Measurements from ENCODE around the gene SLC25A46. TPM values are rescaled to one million over a fixed set of nuclear protein-coding genes. Genes with fewer than 3 reads are reported as not detected.
A peak's percentile ranks its signal among the peaks of the same experiment; 100 is the strongest.

The SLC25A46 gene
- polyA plus RNA-seq, 1 donor from 2014 or later, result 21.9 TPM

DNA sequence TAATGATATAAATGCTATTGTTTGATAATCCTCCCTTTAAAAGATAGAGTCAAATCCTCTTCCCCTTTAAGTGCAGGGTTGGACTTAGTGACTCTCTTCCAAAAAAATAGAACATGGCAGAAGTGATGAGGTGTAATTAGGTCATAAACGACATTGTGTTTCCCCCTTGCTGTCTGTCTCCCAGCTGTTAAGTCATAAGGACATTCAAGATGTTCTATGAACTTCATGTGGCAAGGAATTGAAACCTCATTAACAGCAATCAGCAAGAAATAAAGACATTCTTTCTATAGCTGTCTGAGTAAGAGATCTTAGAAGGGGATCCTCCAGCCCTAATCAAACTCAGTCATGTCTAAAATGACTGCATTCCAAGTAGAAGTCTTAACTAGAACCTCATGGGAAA is 3.3 kb upstream of the SLC25A46 start:
- no peaks in the 10 kb centered on the region for H3K27me3 Mint-ChIP-seq
- H3K36me3 Mint-ChIP-seq, result no peaks in the 10 kb centered on the region
- peaks cover 13 to 14% (median 13%) of the 10 kb centered on the region in 3 donors for H3K4me1 Mint-ChIP-seq
- peak overlapping the region in 1 of 3 donors; percentile 4 for H3K27ac Mint-ChIP-seq
- H3K9me3 Mint-ChIP-seq, result no peaks in the 10 kb centered on the region
- H3K4me3 Mint-ChIP-seq, result peak overlapping the region in 1 of 4 donors; percentile 52

DNA sequence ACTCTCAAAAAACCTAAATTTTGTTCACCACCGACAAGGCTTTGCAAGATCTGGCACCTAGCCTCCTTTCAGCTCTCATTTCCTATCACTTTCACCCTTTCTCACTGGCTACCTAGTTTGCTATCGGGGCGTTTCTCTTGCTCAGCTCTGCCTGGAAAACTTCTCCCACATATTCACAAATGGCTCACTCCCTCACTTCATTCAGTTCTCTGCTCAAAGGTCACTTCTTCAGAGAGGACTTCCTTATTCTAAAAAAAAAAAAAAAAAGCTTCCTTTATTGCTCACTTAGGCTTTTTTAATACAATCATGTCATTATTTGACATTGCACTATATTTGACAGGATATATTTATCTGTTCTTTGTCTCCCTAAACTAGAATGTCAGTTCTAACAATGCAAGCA is 2.1 kb upstream of the SLC25A46 start:
- Mint-ChIP-seq H3K27ac (no peak overlapping the region), H3K4me3 (peak overlapping the region in 3 of 4 donors; percentile 38 to 50 (median 41)), H3K27me3 (no peaks in the 10 kb centered on the region), H3K9me3 (no peaks in the 10 kb centered on the region), H3K36me3 (no peaks in the 10 kb centered on the region), H3K4me1 (peaks cover 13 to 19% (median 14%) of the 10 kb centered on the region in 3 donors)

DNA sequence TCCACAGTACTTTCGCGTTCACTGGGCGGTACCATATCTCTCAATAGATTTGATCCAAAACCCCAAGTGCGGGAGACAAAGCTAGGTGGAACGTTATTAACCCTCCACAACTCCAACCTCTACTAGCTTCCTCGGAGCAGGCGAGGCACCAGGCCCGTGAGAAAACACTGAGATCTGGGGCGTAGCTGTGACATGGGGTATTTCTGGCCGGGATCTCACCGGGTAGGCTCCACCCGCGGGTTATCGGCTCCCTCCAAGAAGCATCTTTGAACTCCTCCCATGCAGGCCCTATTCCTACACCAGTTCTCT is 350 bp upstream of the SLC25A46 start:
- no peaks in the 10 kb centered on the region for H3K27me3 Mint-ChIP-seq
- H3K9me3 Mint-ChIP-seq, result no peaks in the 10 kb centered on the region
- H3K4me1 Mint-ChIP-seq, result peaks cover 14 to 19% (median 18%) of the 10 kb centered on the region in 3 donors
- peak overlapping the region; percentile 92 to 100 (median 98) for H3K4me3 Mint-ChIP-seq
- no peaks in the 10 kb centered on the region for H3K36me3 Mint-ChIP-seq
- H3K27ac Mint-ChIP-seq, result peak overlapping the region; percentile 91 to 100 (median 99)

DNA sequence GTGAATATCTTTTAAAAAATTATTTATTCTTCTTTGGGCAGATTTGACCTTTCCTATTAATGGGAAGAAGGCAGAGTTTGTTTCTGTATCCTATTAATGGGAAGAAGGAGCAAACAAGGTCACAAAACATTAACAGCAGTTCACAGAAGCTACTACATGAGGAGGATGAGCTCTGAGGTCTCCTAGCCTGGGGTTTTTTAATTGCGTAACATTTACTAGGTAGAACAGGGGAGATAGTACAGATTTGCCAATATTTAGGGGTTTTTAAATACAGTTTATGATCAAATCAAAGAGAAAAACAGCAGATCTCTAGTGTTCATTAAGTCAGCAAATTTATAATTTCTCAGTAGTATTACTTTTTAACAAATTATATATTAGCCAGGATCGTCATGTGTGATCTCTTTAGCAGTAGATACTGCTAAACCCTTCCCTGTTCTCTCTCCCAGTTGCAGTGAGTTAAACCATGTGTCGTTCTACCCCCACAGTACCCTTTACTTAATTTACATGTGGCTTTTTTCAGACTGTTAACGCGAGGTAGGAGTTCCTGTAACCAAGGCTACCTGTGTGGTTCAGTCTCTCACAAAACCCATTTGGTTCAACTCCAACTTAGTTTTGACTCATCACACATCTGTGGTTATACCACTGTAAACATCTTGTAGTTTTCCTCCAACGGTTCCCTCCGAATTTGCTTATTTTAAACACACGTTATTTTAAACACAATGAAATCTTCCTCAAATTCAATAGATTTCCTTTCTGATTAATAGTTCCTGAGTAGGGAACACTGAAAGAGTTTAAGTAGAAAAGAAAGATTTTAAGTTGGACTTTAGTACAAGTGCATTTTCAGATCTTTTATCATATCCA is 13.3 kb downstream of the SLC25A46 start:
- H3K4me1 Mint-ChIP-seq, result peaks cover 29 to 47% (median 31%) of the 10 kb centered on the region in 3 donors
- H3K9me3 Mint-ChIP-seq, result no peaks in the 10 kb centered on the region
- H3K27me3 Mint-ChIP-seq, result no peaks in the 10 kb centered on the region
- H3K36me3 Mint-ChIP-seq, result peaks cover 8% of the 10 kb centered on the region
- H3K27ac Mint-ChIP-seq, result peak overlapping the region; percentile 78 to 95 (median 94)
- H3K4me3 Mint-ChIP-seq, result peak overlapping the region in 3 of 4 donors; percentile 0 to 81 (median 48)

DNA sequence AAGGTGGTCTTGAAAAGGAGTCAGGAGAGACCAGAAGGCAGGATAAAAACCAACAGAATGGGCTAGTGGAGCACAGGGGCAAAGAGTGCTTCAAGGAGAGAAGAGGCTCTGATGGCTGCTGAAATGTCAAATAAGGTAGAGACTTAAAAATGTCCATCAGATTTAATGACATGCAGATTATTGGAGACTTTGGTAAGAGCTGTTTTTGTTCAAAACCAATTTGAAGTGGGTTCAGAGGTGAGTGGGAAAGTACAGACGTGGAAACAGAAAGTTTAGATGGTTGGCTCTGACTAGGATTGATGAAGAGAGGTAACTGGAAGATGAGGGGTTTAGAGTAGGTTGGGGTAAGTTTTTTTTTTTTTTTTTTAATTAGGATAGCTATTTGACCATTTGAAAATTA is 14.1 kb downstream of the SLC25A46 start:
- H3K27ac Mint-ChIP-seq, result peak overlapping the region; percentile 78 to 95 (median 94)
- H3K4me3 Mint-ChIP-seq, result peak overlapping the region in 1 of 4 donors; percentile 81
- H3K36me3 Mint-ChIP-seq, result peaks cover 9% of the 10 kb centered on the region
- H3K9me3 Mint-ChIP-seq, result no peaks in the 10 kb centered on the region
- no peaks in the 10 kb centered on the region for H3K27me3 Mint-ChIP-seq
- peaks cover 29 to 41% (median 31%) of the 10 kb centered on the region in 3 donors for H3K4me1 Mint-ChIP-seq

DNA sequence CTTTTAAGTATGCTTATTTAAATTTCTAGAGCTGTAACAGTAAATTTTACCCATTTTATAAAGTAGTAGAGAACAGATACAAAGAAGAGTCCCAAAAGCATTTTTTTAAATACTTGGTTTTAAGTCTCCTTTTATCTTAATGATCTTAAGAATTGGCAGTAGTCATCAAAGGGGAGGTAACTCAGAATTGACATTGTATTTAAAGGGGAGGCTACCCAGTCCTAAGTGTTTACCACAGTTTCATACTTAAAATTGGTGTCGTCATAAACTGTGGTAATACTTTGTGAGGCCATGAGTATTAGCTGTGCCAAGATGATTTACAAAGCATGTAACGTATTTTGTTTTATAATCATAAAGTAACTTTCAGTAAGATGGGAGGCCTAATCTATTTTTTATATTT is 14.8 kb downstream of the SLC25A46 start:
- Mint-ChIP-seq H3K4me3 (no peak overlapping the region), H3K9me3 (no peaks in the 10 kb centered on the region), H3K4me1 (peaks cover 29 to 38% (median 31%) of the 10 kb centered on the region in 3 donors), H3K27ac (peak overlapping the region in 1 of 3 donors; percentile 81), H3K27me3 (no peaks in the 10 kb centered on the region), H3K36me3 (peaks cover 7% of the 10 kb centered on the region)

DNA sequence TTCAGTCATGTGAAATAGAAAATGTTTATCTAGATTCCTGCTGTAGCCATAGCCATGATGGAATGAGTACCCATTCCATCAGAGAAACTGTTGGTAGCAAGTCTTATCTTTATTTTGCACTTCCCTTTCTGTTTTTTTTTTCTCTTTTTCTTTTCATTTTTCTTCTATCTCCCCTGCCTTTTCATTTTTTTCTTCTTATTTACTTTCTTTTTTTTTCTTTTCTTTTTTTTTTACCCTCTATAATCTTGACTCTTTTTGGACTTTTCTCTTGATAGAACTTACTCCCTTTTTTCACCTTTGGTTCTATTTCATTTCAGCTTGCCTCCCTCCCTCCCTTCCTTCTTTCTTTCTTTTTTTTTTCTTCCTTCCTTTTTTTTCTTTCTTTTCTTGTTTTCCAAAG is 15.4 kb downstream of the SLC25A46 start:
- no peaks in the 10 kb centered on the region for H3K27me3 Mint-ChIP-seq
- no peak overlapping the region for H3K27ac Mint-ChIP-seq
- H3K4me3 Mint-ChIP-seq, result peak overlapping the region in 1 of 4 donors; percentile 76
- H3K36me3 Mint-ChIP-seq, result peaks cover 4% of the 10 kb centered on the region
- H3K4me1 Mint-ChIP-seq, result peaks cover 27 to 32% (median 27%) of the 10 kb centered on the region in 3 donors
- H3K9me3 Mint-ChIP-seq, result no peaks in the 10 kb centered on the region

DNA sequence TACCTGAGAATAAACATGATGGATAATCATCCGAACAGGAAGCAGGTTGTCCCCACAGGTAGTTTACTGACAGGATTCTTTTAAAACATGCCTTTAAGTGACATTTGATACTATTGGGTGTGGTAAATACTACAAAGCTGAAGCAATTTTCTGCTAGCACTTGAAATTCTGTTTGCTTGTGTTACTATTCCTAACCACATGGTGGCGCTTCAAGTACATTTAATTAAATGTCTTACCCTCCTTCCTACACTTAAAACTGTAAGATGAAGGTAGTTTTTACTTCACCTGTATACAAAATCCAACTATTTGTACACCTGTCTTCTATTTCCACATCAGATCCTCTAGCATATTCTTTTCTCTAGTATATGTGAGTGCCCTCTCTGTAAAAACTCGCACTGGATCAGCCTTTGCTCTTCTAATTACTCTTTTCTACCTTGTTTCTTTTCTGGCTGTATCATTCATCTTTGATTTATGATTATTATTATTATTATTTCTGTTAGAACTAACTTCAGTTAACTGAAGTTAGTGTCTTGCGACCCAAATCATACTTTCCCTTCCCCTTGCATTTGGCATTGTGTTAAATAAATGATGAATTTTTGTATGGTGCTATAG is 18.4 kb downstream of the SLC25A46 start:
- H3K36me3 Mint-ChIP-seq, result peaks cover 5% of the 10 kb centered on the region
- no peak overlapping the region for H3K4me3 Mint-ChIP-seq
- no peak overlapping the region for H3K27ac Mint-ChIP-seq
- no peaks in the 10 kb centered on the region for H3K27me3 Mint-ChIP-seq
- peaks cover 8 to 13% (median 11%) of the 10 kb centered on the region in 3 donors for H3K4me1 Mint-ChIP-seq
- no peaks in the 10 kb centered on the region for H3K9me3 Mint-ChIP-seq

DNA sequence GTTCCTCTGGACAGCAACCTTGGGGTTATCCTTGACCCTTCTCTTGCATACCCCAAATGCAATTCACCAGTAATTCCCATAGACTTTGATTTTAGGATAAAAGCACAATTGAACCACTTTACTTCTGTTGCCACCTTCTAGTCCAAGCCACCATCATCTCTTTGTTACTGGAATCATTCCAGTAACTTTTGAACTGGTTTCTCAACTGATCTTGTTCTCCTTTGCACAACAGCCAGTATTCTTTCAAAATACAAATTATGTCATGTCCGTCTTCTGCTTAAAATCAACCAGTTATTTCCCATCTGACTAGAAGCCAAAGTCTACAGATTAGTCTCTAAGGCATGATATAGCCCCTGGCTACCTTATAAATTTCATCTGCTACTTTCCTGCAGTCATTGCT is 21.4 kb downstream of the SLC25A46 start:
- peaks cover 5% of the 10 kb centered on the region for H3K36me3 Mint-ChIP-seq
- no peak overlapping the region for H3K4me3 Mint-ChIP-seq

DNA sequence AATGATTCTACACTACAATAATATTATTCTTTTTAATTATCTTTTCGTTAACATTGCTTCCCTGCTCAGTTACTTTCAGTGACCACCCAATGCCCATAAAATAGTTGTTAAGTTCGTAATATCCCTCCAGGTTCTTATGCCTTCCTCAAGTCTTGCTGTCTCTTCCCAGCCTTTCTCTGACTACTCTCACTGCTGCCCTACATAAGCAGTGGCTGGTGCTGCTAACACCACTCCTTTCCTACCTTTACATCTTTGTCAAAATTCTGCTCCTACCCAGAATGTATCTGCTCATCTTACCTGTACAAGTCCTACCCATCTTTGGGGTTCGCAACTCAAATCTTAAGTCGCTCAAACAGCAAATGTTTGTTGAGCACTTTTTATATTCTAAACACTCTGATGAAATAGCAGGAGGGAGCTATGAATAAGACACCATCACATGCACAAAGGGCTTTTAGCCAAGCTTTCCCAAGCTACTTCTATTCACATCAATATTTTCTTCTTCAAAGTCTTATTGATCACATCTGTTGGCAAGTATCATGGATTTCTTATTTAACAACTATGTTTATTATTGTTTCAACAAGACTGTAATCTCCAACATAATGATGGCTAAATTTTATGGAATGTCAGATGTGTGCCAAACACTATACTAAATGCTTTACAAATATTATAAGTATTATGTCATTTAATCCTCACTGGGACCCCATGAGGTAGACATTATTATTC is 29.5 kb downstream of the SLC25A46 start:
- H3K27ac Mint-ChIP-seq, result peak overlapping the region in 1 of 3 donors; percentile 43
- no peaks in the 10 kb centered on the region for H3K4me1 Mint-ChIP-seq
- peaks cover 0 to 1% (median 0%) of the 10 kb centered on the region in 3 donors for H3K9me3 Mint-ChIP-seq
- H3K4me3 Mint-ChIP-seq, result no peak overlapping the region
- H3K36me3 Mint-ChIP-seq, result no peaks in the 10 kb centered on the region
- H3K27me3 Mint-ChIP-seq, result no peaks in the 10 kb centered on the region

More for the DNA sequence above, 21.4 kb downstream of the SLC25A46 start:
- Mint-ChIP-seq H3K27ac (no peak overlapping the region), H3K4me1 (no peaks in the 10 kb centered on the region), H3K27me3 (no peaks in the 10 kb centered on the region), H3K9me3 (no peaks in the 10 kb centered on the region)

DNA sequence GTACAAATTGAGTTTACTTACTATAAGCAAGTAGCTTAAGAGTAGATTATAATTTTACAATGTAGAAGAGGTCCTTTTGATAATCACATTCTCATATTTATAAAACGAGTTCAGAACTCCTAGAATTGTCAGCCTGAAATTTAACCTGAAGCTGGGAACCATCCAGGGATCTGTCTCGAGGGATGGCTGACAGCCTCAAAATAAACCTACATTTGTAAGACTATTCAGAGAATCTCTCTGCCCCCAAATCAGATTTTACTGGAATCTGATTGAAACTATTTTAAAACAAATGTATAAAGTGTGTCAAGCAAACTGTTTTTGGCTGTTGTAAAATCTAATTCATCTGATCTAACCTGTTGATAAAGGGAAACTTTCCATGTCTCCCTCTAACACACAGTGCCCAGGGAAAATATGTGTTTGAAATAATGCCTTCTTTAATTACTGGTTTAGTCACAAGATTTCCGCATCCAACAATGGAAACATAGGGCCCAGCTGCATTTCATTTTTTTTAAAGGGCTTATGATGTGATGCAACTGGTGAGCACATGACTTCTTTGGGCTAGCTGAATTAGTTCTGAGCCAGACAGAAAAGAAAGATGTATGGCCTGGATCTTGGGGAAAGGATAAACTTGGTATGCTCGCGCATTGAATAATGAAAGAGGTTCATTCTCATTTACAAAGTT is 30.3 kb downstream of the SLC25A46 start:
- H3K4me1 Mint-ChIP-seq, result no peaks in the 10 kb centered on the region

DNA sequence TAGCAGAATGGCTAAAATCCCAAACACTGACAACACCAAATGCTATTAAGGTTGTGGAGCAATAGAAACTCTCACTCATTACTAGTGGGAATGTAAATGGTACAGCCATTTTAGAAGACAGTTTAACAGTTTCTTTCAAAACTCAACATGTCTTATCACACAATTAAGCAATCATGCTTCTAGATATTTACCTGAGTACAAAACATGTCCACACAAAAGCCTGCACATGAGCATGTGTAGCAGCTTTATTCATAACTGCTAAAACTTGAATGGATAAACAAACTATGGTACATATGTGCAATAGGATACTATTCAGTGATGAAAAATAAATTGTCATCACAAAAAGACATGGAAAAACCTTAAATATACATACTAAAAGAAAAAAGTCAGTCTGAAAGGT is 31.5 kb downstream of the SLC25A46 start:
- peaks cover 0 to 1% (median 0%) of the 10 kb centered on the region in 3 donors for H3K9me3 Mint-ChIP-seq
- H3K4me1 Mint-ChIP-seq, result no peaks in the 10 kb centered on the region
- no peak overlapping the region for H3K27ac Mint-ChIP-seq
- no peak overlapping the region for H3K4me3 Mint-ChIP-seq
- no peaks in the 10 kb centered on the region for H3K27me3 Mint-ChIP-seq
- H3K36me3 Mint-ChIP-seq, result no peaks in the 10 kb centered on the region

More for the DNA sequence above, 30.3 kb downstream of the SLC25A46 start:
- peaks cover 0 to 1% (median 0%) of the 10 kb centered on the region in 3 donors for H3K9me3 Mint-ChIP-seq
- H3K36me3 Mint-ChIP-seq, result no peaks in the 10 kb centered on the region
- H3K27me3 Mint-ChIP-seq, result no peaks in the 10 kb centered on the region
- H3K27ac Mint-ChIP-seq, result no peak overlapping the region
- no peak overlapping the region for H3K4me3 Mint-ChIP-seq

DNA sequence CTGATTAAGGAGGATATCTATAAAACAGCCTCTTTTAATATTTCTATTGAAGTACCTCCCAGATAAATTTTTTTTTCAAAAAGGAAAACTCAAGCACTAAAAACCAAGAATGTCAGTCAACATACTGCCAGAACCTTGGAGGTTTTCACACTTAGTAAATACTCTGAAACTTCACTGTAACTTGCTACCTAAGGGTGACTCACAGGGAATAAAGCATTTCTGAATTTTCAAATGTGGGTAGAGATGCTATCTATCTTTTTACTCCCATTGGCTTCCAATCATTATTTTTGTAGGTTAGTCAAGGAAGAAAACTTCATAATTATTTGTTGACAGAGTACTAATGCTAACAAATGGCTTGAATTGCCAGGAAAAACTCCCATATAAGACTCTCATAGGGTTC is 46.1 kb downstream of the SLC25A46 start:
- H3K4me3 Mint-ChIP-seq, result no peak overlapping the region
- no peaks in the 10 kb centered on the region for H3K4me1 Mint-ChIP-seq
- no peak overlapping the region for H3K27ac Mint-ChIP-seq
- H3K36me3 Mint-ChIP-seq, result no peaks in the 10 kb centered on the region
- peaks cover 1% of the 10 kb centered on the region for H3K27me3 Mint-ChIP-seq
- peaks cover 2 to 16% (median 7%) of the 10 kb centered on the region in 3 donors for H3K9me3 Mint-ChIP-seq

DNA sequence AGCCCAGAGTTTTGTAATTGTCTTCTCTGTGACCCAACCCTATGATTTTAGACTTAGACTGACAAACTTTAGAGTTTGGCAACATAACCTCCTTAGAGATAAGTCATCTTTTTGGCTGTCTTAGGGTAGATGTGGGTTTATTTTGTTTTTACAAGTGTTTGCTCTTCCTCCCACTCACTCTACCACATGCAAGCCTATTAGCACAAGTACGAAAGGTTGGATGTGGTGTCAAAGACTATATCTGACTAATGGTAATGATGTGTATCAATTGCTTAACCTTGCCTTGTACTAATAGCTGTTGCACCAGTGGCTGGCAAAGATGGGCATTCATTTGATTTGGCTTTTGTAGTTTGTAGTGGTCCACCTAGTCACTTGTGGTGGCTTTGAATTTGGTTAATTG is 46.5 kb downstream of the SLC25A46 start:
- H3K4me3 Mint-ChIP-seq, result no peak overlapping the region
- no peaks in the 10 kb centered on the region for H3K4me1 Mint-ChIP-seq
- H3K36me3 Mint-ChIP-seq, result no peaks in the 10 kb centered on the region
- H3K27ac Mint-ChIP-seq, result no peak overlapping the region
- H3K9me3 Mint-ChIP-seq, result peaks cover 2 to 13% (median 7%) of the 10 kb centered on the region in 3 donors
- peaks cover 1% of the 10 kb centered on the region for H3K27me3 Mint-ChIP-seq
